ENCODE results near the gene OR52A5.

The OR52A5 gene

DNA sequence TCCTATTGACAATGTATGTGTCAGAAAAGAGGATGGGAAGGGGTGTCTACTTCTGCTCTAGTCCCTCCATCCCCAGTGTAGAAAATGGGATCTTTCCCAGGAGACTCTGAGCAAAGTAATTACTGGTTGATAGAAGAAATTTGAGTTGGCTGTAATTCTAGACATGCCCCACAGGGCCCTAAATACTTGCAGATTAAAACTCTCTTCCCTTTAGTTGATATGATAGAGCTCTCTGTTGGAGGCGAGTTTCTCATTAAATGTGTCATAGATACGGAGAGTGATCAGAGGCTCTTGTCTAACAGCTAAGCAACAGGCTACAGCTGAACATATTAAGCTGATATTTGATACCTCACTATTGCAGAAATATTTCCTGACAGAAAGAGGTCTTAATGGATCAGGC is 35.9 kb downstream of the OR52A5 start:
- Histone ChIP-seq H3K4me1 (ENCODE audit: control insufficient read depth, insufficient read depth, low read length) (no peaks in the 10 kb centered on the region), H3K4me3 (ENCODE audit: low read depth, low read length) (no peak overlapping the region), H3K36me3 (ENCODE audit: control insufficient read depth, insufficient read depth, low read length) (no peaks in the 10 kb centered on the region), H3K27me3 (ENCODE audit: control insufficient read depth, insufficient read depth, low read length) (no peaks in the 10 kb centered on the region), H3K9ac (ENCODE audit: low read depth, low read length) (no peak overlapping the region), H3K9me3 (ENCODE audit: control insufficient read depth, insufficient read depth, low read length) (no peaks in the 10 kb centered on the region)

GRCh38 chr11:5096011-5096410 is 42.1 kb downstream of the OR52A5 start:
- no peaks in the 10 kb centered on the region for H3K4me1 ChIP-seq (ENCODE audit: control insufficient read depth, insufficient read depth, low read length)
- no peaks in the 10 kb centered on the region for H3K27me3 ChIP-seq (ENCODE audit: control insufficient read depth, insufficient read depth, low read length)
- H3K4me3 ChIP-seq (ENCODE audit: low read depth, low read length), result no peak overlapping the region
- H3K9ac ChIP-seq (ENCODE audit: low read depth, low read length), result no peak overlapping the region
- no peaks in the 10 kb centered on the region for H3K9me3 ChIP-seq (ENCODE audit: control insufficient read depth, insufficient read depth, low read length)
- no peaks in the 10 kb centered on the region for H3K36me3 ChIP-seq (ENCODE audit: control insufficient read depth, insufficient read depth, low read length)

GRCh38 chr11:5092821-5093585 is 45.2 kb downstream of the OR52A5 start:
- Histone ChIP-seq H3K9me3 (ENCODE audit: control insufficient read depth, insufficient read depth, low read length) (no peaks in the 10 kb centered on the region), H3K4me1 (ENCODE audit: control insufficient read depth, insufficient read depth, low read length) (no peaks in the 10 kb centered on the region), H3K9ac (ENCODE audit: low read depth, low read length) (no peak overlapping the region), H3K27me3 (ENCODE audit: control insufficient read depth, insufficient read depth, low read length) (no peaks in the 10 kb centered on the region), H3K36me3 (ENCODE audit: control insufficient read depth, insufficient read depth, low read length) (no peaks in the 10 kb centered on the region), H3K4me3 (ENCODE audit: low read depth, low read length) (no peak overlapping the region)

- Histone ChIP-seq H3K9me3 (ENCODE audit: control insufficient read depth, insufficient read depth, low read length) (no peaks in the 10 kb centered on the region), H3K4me1 (ENCODE audit: control insufficient read depth, insufficient read depth, low read length) (no peaks in the 10 kb centered on the region), H3K4me3 (ENCODE audit: low read depth, low read length) (no peak overlapping the region), H3K9ac (ENCODE audit: low read depth, low read length) (no peak overlapping the region), H3K36me3 (ENCODE audit: control insufficient read depth, insufficient read depth, low read length) (no peaks in the 10 kb centered on the region), H3K27me3 (ENCODE audit: control insufficient read depth, insufficient read depth, low read length) (no peaks in the 10 kb centered on the region)
These were observed 47.5 kb downstream of the OR52A5 start for GRCh38 chr11:5090668-5091067.

DNA sequence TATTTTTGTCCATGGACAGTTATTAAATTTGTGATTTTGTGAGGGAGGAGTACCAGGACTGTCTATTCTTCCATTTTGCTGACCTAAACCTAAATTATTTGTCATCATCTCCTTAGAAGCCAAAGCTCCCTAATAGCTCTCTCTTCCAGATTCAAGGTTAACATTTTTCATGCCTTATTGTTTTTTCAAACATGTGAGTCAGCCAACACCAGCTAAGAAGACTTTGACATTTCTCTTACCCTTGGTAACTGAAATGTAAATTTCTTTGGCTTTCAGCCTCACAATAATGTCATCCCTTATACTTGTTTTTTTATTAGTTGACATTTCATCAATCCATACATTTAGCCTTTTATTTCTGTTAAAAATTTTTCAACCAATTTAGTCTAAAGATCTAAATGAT is 49.6 kb downstream of the OR52A5 start:
- no peaks in the 10 kb centered on the region for H3K9me3 ChIP-seq (ENCODE audit: control insufficient read depth, insufficient read depth, low read length)

DNA sequence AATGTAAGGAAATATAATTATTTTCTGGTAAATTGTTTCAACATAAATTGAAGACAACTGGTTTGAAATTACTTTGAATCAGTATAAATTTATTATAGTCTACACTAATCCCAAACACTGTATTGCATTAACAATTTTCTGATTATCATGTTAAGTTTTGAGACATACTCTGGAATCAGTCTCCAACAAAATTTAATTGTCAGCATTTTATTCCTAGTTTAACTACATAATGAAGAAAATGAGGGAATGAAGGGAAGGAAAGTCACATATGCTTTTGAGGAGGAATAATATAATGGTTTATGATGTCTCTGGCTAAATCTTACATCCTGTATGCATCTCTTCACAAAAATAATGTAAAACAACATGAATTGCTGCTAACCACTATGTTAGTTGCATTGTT is 54.6 kb downstream of the OR52A5 start:
- H3K9me3 ChIP-seq (ENCODE audit: control insufficient read depth, insufficient read depth, low read length), result no peaks in the 10 kb centered on the region
- no peaks in the 10 kb centered on the region for H3K36me3 ChIP-seq (ENCODE audit: control insufficient read depth, insufficient read depth, low read length)
- H3K27me3 ChIP-seq (ENCODE audit: control insufficient read depth, insufficient read depth, low read length), result no peaks in the 10 kb centered on the region
- no peaks in the 10 kb centered on the region for H3K4me1 ChIP-seq (ENCODE audit: control insufficient read depth, insufficient read depth, low read length)
- no peak overlapping the region for H3K4me3 ChIP-seq (ENCODE audit: low read depth, low read length)
- no peak overlapping the region for H3K9ac ChIP-seq (ENCODE audit: low read depth, low read length)

More for the DNA sequence above, 49.6 kb downstream of the OR52A5 start:
- Histone ChIP-seq H3K27me3 (ENCODE audit: control insufficient read depth, insufficient read depth, low read length) (no peaks in the 10 kb centered on the region), H3K4me3 (ENCODE audit: low read depth, low read length) (no peak overlapping the region), H3K9ac (ENCODE audit: low read depth, low read length) (no peak overlapping the region), H3K36me3 (ENCODE audit: control insufficient read depth, insufficient read depth, low read length) (no peaks in the 10 kb centered on the region), H3K4me1 (ENCODE audit: control insufficient read depth, insufficient read depth, low read length) (no peaks in the 10 kb centered on the region)

DNA sequence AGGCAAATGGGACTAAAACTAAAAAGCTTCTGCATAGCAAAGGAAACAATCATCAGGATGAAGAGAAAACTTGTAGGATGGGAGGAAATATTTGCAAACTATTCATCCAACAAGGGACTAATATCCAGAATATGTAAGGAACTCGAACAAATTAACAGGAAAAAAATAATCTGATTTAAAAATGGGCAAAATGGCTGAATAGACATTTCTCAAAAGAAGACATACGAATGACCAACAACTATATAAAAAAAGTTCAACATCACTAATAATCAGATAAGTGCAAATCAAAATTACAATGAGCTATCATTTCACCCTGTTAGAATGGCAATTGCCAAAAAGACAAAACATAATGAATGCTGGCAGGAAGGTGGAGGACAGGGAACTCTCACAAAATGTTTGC is 56.8 kb downstream of the OR52A5 start:
- Histone ChIP-seq H3K9ac (ENCODE audit: low read depth, low read length) (no peak overlapping the region), H3K36me3 (ENCODE audit: control insufficient read depth, insufficient read depth, low read length) (no peaks in the 10 kb centered on the region), H3K4me1 (ENCODE audit: control insufficient read depth, insufficient read depth, low read length) (no peaks in the 10 kb centered on the region), H3K27me3 (ENCODE audit: control insufficient read depth, insufficient read depth, low read length) (no peaks in the 10 kb centered on the region), H3K9me3 (ENCODE audit: control insufficient read depth, insufficient read depth, low read length) (no peaks in the 10 kb centered on the region), H3K4me3 (ENCODE audit: low read depth, low read length) (no peak overlapping the region)
